Measurements from ENCODE around the gene NMNAT3.
"Not testable (repeated sequence)": the region's sequence is repeated elsewhere in the genome, so short reads cannot be mapped to it uniquely, and the experiment has no call there.

NMNAT3 gene

GRCh38 chr3:139633511-139633910 lies 44.3 kb downstream of the NMNAT3 start:
- DNase-seq: no peak

- no peak for DNase-seq
Observed at GRCh38 chr3:139630542-139630941, 47.2 kb downstream of the NMNAT3 start.

GRCh38 chr3:139629033-139629432 lies 48.7 kb downstream of the NMNAT3 start:
- DNase-seq: no peak

GRCh38 chr3:139627759-139628158 lies 50.0 kb downstream of the NMNAT3 start:
- no peak for DNase-seq

- DNase-seq: no peak
Observed at GRCh38 chr3:139620438-139620837, 57.3 kb downstream of the NMNAT3 start.

GRCh38 chr3:139619484-139619883 lies 58.3 kb downstream of the NMNAT3 start:
- DNase-seq: no peak

GRCh38 chr3:139617672-139618268 lies 60.0 kb downstream of the NMNAT3 start:
- no peak for DNase-seq

GRCh38 chr3:139611528-139611927 lies 66.2 kb downstream of the NMNAT3 start:
- no peak for DNase-seq

- no peak for DNase-seq
Observed at GRCh38 chr3:139610886-139611285, 66.9 kb downstream of the NMNAT3 start.

- DNase-seq: no peak
Observed at GRCh38 chr3:139608924-139609323, 68.8 kb downstream of the NMNAT3 start.

- DNase-seq: no peak
Observed at GRCh38 chr3:139608108-139608380, 69.7 kb downstream of the NMNAT3 start.

GRCh38 chr3:139607257-139608107 lies 70.3 kb downstream of the NMNAT3 start:
- no peak for DNase-seq

- DNase-seq: no peak
Observed at GRCh38 chr3:139602003-139602402, 75.8 kb downstream of the NMNAT3 start.

- no peak for DNase-seq
Observed at GRCh38 chr3:139601191-139601961, 76.4 kb downstream of the NMNAT3 start.

- DNase-seq: no peak
Observed at GRCh38 chr3:139597947-139598346, 79.8 kb downstream of the NMNAT3 start.

GRCh38 chr3:139591186-139591585 lies 86.6 kb downstream of the NMNAT3 start:
- not testable (repeated sequence) for DNase-seq

GRCh38 chr3:139588450-139588849 lies 89.3 kb downstream of the NMNAT3 start:
- DNase-seq: no peak

GRCh38 chr3:139587797-139588196 lies 90.0 kb downstream of the NMNAT3 start:
- DNase-seq: no peak

GRCh38 chr3:139586420-139587017 lies 91.3 kb downstream of the NMNAT3 start:
- DNase-seq: no peak

- no peak for DNase-seq
Observed at GRCh38 chr3:139585820-139586219, 92.0 kb downstream of the NMNAT3 start.

- DNase-seq: not testable (repeated sequence)
Observed at GRCh38 chr3:139583651-139584050, 94.1 kb downstream of the NMNAT3 start.

GRCh38 chr3:139578783-139579182 lies 99.0 kb downstream of the NMNAT3 start:
- no peak for DNase-seq

- DNase-seq: no peak
Observed at GRCh38 chr3:139577909-139578308, 99.9 kb downstream of the NMNAT3 start.

- DNase-seq: no peak
Observed at GRCh38 chr3:139577346-139577745, 100.4 kb downstream of the NMNAT3 start.
